HG02981 (cell line): ENCODE data around the gene CD53.

Source experiments
- ATAC-seq: cut with Tn5 transposase; IDR thresholded peaks from one replicate; pipeline ENCODE4 v1.9.1; 2021; ENCODE audit warnings: mild to moderate bottlenecking, moderate library complexity; ENCODE audit not compliant: unreplicated experiment

Gene CD53

GRCh38 chr1:110875216-110875731, 2.3 kb downstream of the CD53 start:
- ATAC-seq: peak; percentile 40

GRCh38 chr1:110876748-110877341, 3.9 kb downstream of the CD53 start:
- ATAC-seq: no peak

DNA sequence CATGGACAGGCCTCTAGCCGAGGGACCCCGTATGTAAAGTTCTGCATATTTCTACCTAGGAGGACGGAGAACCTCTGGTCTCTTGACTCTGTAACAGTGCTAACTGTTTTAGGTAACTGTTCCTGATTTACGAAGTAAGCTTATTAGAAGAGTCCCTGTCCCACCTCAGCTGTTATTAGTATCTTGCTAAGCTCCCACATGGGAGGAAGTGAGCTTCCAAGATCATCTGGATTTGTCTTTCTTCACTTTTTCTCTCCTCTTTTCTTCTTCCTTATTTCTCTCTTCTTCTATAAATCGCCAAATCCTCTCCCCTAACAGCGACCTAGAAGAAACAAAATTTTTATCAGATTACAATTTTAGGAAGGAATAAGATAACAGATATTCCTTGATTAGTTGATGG, 4.4 kb downstream of the CD53 start:
- no peak for ATAC-seq

- no peak for ATAC-seq
These were observed 4.8 kb downstream of the CD53 start for GRCh38 chr1:110877776-110878175.

GRCh38 chr1:110878591-110878990, 5.6 kb downstream of the CD53 start:
- no peak for ATAC-seq

DNA sequence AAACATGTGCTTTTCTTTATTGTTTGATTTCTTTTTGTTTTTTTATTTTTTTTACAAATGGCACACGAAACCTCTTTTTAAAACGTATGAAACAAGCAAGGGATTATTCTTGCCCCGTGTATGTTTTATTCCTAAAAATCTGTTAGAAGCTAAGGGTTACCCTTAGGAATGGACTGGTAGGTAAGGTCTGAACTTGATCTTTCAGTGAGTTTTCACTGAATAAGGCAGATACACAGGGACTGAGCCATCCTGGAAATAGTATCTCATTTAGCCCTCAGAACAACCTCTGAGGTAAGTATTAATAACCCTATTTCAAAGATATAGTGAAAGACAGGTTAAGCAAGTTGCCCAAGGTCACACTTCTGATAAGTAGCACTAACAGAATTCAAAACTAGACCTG, 6.0 kb downstream of the CD53 start:
- no peak for ATAC-seq

- ATAC-seq: peak; percentile 45
These were observed 7.0 kb downstream of the CD53 start for GRCh38 chr1:110879758-110880606.

DNA sequence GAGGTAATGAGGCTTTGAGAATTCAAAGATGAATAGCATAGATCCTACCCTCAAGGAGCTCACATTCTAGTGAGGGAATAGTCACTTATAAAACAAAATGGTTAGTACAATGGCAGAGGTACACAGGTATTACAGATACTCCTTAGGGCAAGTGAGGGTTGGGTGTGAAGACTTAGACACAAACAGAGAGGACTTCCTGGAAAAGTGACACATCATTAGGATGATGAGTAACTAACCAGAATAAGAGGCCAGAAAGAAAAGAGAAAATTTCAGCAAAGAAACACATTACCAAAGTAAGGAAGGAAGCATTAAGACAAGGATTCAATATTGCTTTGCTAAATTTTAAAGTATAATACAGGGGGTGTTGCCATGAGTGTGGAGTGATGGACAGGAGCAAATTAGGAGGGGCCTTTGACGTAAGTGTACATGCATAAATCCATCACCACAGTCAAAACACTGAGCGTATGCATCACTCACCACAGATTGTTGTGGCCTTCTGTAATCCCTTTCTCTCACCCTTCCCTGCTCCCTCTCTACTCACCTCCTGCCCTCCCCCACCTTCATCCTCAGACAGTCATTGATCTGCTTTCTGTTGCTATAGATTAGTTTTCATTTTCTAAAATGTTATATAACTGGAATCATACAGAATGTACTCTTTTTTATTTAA, 7.9 kb downstream of the CD53 start:
- ATAC-seq: no peak

DNA sequence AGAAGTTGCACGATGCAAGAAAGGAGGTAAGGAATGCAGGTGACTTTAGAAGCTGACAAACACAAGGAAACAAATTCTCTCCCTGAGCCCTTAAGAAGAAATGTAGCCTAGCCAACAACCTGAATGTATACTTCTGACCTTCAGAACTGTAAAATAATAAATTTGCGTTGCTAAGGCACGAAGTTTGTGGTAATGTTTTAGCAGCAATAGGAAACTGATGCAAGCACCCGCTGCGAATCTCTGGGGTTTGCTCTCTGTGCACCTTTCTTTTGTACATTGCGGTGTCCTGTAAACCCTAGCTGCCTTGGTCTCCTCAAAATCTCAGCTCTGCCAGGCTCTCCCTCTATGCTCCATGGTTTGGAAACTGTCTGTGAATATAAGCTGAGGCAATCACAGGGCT, 15.1 kb downstream of the CD53 start:
- no peak for ATAC-seq

DNA sequence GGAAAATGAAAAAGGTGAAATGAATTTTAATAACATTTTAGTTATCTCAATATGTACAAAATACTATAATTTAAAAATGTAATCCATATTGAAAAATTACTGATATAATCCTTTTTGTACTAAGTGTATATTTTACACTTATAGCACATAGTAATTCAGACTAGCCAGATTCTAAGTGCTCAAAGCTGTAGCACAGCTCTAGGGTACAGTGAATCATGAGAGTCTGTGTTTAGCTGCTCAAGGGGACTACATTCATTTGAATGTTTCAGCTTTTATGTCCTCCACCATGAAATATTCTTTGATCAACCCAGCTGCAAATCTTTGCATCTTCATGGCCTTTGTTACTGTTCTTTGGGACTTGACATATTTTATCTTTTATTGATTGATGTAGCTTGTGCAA, 15.7 kb downstream of the CD53 start:
- no peak for ATAC-seq

GRCh38 chr1:110890474-110891196, 17.7 kb downstream of the CD53 start:
- no peak for ATAC-seq

DNA sequence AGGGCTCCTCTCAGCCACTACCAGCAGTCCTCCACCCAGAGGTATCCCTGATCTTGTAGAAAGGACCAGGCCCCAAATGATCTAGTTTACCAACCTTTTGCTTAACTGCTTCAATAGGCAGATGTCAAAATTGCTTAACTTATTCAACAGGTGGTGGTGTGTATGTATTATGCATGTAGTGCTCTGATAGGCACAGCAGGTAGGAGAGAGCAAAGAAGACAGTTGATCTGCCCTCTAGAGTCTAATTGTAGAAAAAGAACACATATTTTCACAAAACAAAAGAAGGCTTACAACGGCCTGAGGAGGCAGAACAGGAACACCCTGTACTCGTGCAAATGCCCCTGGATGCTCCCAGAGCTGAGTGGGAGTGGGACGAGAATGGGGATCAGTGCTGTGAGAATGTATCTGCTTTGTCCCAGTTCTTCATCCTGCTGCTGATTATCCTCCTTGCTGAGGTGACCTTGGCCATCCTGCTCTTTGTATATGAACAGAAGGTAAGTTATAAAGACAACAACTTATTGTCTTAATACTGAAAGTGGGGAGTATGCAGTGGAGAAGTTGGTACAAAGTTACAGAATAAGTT, 21.1 kb downstream of the CD53 start:
- ATAC-seq: no peak

DNA sequence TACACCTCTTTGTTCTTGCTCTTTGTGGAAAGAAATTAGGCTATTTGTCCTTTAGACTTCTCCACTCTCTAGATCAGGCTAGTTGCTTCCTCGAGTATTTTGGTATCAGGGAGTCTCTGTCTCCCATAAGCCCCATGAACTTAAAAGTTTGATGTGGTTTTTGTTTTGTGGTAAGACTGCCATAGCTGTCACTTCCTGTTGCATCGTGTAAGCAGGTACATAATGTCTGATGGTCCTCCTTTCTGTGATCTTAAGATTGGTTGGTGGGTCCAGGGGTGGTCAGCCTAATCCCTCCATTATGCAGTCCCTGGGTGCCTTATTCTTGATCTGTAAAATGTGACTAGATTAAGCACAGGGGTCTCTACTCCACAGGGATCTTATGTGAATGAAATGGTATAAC, 23.1 kb downstream of the CD53 start:
- no peak for ATAC-seq

GRCh38 chr1:110897681-110898080, 24.7 kb downstream of the CD53 start:
- no peak for ATAC-seq

DNA sequence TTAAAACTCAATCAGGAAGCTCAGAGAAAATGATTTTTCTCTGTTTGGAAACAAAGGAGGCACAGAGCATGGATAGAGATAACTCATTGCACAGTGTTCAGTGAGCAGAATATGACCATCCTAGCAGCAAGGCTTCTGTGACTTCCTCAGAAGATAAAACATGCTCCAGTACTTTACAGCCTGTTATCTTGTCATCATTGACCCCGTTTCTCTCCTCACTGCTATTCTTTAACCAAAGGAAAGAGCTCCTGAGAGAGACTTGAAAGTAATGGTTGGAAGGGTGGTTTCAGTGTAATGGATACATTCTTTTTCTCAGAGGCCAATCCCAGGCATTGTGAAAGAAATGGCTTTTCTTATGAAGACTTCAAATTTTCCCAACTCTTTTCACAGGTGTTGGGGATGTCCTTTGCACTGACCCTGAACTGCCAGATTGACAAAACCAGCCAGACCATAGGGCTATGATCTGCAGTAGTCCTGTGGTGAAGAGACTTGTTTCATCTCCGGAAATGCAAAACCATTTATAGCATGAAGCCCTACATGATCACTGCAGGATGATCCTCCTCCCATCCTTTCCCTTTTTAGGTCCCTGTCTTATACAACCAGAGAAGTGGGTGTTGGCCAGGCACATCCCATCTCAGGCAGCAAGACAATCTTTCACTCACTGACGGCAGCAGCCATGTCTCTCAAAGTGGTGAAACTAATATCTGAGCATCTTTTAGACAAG, 25.9 kb downstream of the CD53 start:
- no peak for ATAC-seq

- ATAC-seq: no peak
These were observed 26.5 kb downstream of the CD53 start for GRCh38 chr1:110899458-110899843.

DNA sequence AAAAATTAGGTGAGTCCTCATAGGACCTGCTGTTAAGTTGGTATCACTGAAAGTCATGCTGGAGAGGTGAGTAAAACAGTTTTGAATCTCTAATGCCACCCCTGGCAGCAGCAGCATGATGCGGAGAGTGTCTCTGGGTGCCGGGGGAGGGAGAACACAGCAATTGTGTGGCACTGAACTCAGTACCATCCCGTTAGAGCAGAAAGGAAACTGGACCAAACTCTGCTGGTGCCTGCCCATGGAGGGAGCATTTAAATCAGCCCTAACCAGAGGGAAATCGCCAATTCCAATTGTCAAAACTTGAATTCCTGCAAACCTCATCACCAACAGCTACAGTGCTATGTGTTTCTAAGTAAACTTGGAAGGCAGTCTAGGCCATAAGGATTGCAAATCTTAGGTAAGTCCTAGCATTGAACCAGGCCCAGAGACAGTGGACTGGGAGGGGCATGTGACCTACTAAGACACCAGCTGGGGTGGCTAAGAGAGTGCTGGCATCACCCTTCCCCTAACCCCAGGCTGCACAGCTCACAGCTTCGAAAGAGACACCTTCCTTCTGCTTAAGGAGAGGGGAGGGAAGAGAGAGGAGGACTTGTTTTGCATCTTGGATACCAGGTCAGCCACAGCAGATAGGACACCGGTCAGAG, 30.0 kb downstream of the CD53 start:
- ATAC-seq: no peak

- no peak for ATAC-seq
These were observed 31.0 kb downstream of the CD53 start for GRCh38 chr1:110903853-110904500.

GRCh38 chr1:110912784-110913183, 39.8 kb downstream of the CD53 start:
- no peak for ATAC-seq
